Measurements from ENCODE around the gene LDB2.
"Not testable (repeated sequence)": the region's sequence is repeated elsewhere in the genome, so short reads cannot be mapped to it uniquely, and the experiment has no call there.

The LDB2 gene

DNA sequence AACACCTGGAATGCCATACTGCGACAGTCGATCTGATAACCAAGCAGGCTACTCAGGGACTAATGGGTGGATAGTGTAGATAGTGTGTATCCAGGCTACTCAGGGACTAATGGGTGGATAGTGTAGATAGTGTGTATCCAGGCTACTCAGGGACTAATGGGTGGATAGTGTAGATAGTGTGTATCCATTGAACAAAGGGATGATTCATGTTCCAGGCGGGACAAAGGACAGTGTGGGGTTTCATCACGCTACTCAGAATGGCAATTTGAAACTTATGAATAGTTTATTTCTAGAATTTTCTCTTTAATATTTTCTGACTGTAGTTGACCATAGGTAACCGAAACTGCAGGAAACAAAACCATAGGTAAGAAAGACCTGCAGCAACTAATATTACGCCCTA is 374.9 kb downstream of the LDB2 start:
- not testable (repeated sequence) for DNase-seq

DNA sequence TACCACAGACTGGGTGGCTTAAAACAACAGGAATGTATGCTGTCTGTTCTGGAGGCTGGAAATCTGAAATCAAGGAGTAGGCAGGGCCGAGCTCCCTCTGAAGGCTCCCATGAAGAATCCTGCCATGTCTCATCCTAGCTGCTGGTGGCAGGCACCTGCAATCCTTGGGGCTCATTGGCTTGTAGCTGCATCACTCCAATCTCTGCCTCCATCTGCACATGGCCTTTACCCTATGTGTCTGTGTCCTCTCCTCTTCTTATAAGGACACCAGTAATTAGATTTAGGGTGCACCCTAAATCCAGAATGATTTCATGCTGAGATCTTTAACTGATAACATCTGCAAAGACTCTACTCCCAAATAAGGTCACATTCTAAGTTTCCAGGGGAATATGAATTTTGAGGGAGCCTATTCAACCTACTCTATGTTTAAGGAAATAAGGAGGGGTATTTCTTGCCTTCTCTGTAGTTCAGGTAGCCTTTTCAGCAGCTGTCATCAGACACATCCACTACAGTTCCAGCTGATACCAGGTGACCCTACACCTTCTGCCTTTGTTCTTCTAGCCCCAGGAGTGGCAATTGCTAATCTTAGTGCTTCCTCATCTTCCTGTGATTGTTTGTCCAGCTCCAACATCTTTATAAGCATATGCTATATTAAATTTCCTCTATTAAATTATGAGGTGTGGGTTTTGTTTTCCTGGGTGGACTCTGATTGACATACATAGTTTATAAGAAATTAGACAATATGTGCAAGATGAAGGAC is 377.1 kb downstream of the LDB2 start:
- no peak for DNase-seq

DNA sequence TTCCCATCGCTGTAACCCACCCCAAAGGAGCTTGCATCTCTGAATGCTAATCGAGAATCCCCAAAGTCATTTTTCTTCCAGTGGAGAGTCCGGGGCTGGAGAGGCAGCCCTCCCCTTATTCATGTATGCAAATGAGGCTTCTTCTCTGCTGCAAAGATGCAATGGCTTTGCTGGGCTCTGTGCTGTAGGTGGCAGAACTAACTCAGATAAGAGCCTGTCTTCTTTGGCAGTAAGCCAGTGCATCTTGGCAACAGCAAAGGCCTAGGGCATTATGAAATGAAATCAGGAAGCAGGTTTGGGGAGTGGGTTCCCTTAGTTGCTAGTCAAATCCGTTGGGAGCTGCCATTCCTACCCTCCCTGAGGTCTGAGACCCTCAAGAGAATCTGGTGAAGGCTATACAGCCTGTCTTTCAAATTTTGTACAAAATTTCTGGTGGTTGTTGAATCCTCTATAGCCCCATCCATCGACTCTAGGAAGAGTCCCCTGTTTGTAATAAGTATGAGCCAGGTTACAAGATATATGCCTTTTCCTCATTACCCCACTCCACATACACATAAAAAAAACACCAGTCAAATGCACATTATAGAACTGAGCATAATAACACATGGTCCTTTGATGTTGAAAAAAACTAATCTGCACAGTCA is 381.5 kb downstream of the LDB2 start:
- no peak for DNase-seq

DNA sequence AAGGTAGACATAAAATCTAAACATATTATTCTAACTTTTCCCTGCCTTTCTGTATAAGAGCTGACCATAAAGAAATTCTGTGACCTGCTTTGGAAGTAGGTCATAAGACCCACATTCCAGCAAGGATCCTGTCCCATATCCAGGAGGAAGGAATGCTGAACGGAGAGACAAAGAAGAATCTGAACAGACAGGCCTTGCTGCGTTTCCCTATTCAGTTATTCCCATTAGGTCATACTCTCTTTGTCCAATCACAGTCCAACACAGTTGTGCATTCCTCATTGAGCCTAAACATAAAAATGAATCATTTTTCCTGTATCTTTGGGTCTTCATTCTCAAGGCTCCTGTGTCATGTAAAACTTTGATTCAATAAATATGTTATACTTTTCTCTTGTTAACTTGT is 384.6 kb downstream of the LDB2 start:
- no peak for DNase-seq

DNA sequence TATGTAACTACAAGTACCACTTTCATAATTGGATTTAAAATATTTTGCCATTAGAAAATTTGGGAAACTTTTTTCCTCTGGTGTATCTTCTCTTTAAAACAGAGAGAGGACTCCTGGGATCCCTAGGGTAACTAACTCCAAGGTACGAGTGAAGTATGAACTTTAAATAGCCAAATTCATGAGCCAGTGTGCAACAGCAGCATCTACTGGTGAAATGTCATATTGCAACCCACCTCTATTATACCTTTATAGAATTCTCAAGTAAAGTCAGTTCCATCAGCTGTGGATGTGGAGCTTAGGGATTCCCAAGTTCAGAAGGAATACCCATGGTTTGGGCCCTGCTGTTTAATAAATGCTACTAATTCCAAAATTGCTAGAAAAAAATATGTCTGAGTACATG is 389.5 kb downstream of the LDB2 start:
- no peak for DNase-seq

DNA sequence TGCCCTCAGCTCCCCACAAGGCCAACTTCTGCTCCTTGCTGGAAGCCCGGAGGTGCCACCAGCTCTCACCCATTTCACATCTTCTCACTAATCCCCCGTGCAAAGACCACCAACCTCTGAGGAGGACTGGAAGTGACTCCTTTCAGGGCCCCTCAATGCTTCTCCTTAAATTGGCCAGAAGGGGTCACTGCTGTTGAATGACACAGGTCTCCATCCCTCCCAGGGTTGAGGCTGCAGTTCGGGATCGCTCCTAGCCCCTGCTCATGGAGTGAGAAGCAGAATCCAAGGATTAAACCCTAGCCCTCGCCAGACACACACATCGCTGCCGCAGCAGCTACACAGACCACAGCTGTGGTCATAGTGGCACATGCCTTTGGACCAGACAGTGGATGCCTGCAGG is 392.7 kb downstream of the LDB2 start:
- no peak for DNase-seq

DNA sequence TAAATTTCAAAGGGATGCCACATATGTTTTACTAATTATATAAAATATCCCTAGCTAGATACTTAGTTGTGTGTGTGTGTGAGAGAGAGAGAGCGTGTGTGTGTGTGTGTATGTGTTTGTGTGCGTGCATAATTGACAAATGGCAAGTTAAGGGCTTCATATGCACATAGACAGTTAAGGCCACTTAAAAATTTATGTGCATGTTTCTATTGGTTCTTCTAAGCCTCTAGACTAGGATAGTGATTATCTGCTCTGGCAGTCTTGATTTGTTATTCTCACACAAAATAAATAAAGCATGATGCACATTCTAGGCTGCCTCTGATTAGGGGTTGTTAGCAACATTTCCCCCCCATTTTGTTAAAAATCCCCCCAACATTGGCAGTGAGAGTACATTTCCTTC is 393.2 kb downstream of the LDB2 start:
- no peak for DNase-seq

DNA sequence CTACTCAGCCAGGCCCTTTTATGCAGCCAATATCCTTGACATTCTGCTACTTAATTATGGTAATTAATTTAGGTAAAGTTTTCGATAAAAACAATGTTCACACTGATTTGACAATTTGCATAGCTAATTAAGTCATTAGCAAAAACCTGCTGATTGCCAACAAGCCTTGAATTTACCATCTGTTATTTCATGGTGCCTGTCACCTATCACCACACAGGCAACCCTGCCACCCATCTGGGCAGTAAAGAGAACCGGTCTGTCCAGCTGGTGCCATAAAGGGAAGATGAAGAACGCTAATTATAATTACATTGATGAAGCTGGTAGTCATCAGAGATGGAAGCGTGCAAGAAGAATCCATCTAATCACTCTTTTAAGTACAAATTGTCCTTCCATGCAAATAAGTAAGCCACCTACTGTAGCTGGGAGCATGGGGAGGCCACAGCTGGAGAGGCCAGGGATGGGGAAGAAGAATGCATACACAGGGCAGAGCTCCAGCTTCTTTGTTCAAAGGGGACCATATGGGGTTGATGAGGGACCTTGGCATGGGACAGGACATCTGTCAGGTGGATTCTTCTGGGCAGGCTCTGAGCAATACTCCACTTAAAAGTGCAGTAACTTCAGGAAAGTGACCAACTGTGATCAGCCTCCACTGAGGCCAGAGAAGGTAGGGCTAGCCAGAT is 394.9 kb downstream of the LDB2 start:
- DNase-seq, result no peak

DNA sequence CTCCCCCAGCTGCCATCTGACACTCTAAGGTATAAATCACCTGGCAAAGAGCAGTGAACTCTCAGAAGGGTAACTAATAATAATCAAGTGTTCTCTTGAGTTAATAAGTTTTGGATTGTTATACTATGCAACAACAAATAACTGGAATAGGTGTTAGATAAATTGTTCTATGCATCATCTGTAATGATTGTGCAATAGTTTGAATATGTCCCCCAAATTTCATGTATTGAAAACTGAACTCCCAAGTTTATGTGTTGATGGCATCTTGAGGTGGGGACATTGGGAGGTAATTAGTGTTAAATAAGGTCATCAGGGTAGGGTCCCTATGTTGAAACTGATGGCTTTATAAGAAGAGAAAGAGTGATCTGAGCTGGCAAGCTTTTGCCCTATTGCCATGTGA is 399.5 kb downstream of the LDB2 start:
- no peak for DNase-seq

DNA sequence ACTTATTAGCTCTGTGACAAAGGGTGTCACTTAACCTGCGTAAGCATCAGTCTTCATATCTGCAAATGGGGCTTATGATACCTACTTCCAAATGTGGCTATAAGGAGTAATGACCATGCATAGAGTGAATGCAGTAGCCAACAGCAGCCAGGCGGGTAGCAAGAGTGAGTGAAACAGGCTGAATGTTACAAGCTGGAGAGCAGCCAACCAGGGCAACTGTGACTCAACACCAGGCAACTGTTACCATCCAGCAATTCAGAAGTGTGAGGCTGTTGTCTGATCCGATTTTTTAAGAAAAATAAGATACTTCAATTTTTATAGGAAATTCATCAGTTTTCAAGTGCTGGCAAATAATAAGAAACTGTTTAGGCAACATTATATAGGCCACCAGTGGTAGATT is 401.9 kb downstream of the LDB2 start:
- DNase-seq, result no peak

DNA sequence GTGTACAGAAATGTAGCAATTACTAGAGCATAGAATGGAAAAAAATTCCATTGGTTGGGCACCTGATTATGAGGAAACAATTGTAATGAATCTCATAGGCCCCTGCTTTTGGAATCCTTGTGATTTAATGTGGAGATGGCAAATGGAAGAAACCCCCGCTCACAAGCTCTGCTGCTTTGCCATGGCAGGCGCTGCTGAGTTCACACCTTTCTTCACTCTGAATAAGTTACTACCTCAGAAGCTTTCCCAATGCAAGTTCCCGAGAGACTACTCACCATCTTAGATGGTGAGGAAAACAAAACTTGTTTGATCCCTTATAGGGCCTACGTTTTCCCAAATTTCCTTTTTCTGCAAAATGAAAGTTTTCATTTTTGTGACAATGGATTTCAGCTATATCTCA is 405.6 kb downstream of the LDB2 start:
- DNase-seq, result no peak

DNA sequence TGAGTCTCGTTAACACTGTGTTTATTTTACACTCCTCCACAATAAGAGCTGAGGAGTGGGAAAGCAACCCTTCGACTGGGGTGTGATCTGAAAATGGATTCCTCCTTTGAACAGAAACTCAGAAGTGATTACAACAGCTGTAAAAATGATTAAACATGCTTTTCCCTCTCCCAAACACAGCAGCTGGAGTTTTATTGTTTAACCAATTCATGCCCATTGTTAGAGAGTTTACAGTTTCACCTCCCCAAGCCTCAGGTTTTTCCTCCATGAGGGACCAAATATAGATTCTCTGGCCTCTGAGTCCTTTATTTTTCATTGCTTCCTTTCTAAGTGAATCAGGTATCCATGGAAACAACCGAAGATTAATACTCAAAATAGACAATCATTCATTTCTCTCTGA is 409.2 kb downstream of the LDB2 start:
- DNase-seq, result no peak

DNA sequence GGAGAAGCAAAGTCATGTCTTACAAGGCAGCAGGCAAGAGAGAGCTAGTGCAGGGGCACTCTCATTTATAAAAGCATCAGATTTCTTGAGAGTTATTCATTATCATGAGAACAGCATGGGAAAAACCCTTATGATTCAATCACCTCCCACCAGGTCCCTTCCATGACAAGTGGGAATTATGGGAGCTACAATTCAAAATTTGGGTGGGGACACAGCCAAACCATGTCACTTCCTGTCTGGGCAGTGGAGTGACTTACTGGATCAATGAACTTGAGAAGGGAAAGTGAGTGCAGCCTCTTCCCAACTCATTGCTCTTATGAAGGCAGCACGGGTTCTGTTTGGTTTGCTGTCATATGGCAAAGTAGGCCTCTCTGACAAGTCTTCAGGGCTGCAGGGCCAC is 410.4 kb downstream of the LDB2 start:
- DNase-seq, result no peak

DNA sequence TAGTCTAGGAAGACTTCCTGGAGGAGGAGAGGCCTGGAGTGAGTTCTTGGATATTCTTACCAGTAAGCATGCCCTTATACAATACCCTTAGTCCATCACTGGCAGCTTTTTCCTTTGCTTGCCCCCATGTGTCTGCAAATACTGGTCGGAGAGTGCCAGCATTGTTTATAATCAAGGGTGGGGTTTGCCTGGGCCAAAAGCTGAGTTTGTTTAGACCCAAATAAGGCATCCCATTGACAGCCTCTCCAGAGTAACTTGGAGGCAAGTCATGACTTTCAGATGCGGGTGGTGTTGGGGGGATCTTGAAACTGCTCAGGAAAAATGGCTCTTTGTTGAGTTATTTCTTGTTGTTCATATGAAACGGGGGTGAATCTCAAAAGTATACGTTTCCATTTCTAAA is 413.7 kb downstream of the LDB2 start:
- DNase-seq, result no peak

DNA sequence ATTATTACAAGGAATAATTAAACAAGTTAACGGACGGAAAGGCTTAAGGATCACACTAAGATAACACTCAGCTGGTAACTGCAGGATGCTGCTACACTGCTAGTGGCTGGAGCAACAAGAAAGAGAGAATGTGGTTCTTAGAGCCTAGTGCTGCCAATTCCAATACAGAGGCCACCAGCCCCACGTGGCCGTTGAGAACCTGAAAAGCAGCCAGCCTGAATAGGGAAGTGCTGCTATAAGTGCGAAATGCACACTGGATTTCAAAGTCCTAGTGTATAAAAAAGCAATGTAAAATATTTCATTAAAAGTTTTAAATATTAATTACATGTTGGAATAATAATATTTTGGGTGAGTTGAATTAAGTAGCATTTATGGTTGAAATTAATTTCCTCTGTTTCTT is 414.9 kb downstream of the LDB2 start:
- DNase-seq, result no peak

DNA sequence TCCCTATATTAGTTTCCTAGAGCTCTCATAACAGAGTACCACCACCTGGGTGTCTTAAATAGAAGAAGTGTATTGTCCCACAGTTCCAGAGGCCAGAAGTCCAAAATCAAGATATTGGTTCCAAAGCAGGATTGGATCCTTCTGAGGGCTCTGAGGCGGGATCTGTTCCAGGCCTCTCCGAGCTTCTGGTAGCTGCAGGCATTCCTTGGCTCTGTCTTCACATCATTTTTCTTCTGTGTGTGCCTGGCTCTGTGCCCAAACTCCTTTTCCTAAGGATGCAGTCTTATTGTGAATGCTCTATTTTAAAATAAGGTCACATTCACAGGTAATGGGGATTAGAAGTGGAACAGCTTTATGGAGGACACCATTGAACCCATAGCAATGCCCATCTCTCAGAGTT is 418.4 kb downstream of the LDB2 start:
- no peak for DNase-seq

DNA sequence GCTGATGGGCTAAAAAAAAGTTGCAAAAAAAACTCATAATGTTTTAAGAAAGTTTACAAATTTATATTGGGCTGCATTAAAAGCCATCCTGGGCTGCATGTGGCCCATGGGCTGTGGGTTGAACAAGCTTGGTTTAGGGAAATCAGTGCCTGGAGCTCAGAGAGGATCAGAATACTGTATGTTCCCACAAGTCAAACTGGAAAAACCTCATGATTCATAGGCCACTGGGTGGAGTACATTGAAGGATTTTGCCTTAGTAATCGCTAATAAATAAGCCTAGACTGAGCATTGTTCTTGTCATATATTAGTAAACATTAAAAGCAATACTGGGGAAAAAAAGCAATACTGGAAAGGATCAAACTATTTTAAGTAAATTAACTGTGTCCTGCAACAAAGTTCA is 425.9 kb downstream of the LDB2 start:
- no peak for DNase-seq

DNA sequence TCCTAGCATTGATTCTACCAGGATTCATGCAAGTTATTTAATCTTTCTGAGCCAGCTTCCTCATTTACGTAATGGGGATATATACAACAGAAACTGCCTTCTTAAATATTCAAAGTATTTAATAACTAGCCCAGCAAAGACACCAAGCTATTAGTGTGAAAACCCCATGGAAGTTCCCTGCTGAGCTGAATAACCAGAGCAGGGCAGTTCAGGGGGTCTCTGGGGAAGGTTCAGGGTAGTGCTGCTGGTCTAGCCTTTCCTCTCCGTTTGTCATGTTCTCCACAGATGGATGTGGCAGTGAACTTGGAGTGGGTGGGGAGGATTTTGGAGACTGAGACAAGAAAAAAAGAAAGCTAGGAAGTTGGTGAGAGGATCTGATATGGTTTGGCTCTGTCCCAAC is 431.4 kb downstream of the LDB2 start:
- DNase-seq, result no peak

DNA sequence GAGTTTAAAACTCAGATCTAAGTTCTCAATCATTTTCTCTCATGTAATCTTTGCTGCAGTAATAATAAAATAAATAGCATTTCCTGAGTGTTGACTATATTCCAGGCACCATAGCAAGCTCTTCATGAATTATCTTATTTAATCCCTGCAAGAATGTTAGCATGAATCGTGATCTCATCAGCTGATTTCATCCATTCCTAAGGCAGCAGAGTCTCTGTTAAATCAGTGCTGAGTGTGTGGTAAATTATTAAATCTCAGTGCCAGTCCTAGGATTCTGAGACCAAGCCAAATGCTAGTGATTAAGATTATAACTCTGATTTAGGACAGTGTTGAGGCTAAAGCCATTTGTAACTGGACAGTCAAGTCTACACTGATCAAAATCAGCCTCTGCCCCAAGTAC is 431.9 kb downstream of the LDB2 start:
- no peak for DNase-seq

DNA sequence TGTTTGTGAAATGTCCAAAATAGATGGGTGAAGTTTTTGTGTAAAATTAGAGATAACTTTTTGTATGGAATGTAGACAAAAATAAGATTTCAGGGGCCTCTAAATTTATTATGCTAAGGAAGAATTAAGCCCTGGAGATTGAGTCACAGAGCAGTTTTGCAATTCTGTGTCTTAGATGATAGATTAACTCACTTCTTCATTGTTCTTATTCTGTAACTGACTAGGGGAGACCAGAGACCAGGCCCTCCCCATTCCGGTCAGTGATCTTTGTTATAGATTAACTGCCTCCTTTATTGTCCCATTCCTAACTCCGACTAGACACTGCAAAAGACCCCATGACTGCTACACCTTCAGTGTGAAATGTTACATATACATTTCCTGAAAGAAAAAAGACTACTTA is 433.8 kb downstream of the LDB2 start:
- DNase-seq, result no peak

DNA sequence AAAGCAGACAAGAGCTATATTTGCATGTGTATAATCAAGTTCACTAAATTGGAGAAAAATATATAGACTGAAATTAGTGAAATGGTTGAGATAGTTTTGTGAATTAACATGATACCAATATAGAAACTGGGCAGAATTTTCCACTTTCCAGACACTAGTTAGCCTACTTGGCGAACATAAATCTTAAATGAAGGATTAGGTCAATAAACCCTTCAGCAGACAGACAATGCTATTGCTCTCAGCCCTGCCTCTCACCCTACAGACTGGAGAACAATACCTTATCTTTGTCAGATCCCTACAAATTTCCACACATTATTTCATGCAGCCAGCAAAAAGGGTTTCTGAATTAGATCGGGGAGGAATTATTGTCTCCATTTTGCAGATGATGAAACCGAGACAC is 435.8 kb downstream of the LDB2 start:
- DNase-seq, result no peak

DNA sequence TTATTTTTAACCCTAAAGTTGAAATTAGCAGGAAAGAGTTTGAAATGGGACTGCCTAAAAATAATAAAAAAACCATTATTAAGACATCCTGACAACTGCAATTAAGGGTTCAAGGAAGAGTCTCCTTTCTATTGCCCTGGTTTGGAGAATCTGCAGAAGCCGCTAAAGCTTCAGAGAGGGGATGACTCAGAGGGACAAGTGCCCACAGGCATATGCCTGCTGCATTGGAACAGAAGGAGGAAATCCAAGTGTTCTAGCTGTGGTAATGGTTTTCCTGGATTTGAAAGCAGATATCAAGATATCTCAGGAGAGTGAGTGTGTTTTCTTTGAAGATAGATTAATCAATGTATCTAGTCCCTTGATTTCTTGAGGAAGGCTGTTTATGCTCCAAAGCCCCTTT is 437.1 kb downstream of the LDB2 start:
- DNase-seq, result no peak

DNA sequence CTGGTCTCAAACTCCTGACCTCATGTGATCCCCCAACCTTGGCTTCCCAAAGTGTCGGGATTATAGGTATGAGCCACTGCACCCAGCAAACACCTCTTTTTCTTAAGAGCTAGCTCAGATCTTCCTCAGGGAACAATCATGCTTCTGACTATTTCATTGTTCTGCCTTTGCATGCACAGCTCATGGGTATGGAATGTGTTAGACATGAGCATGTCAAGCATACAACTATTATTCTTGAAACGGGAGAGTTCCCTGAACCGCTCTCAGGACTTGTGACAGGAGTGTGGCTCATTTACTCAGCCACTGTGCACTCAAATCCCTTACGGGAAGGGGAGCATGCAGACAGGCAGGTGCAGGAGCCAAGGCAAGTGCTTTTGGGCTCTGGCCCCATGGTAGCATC is 440.5 kb downstream of the LDB2 start:
- no peak for DNase-seq
